A673 (cell line): ENCODE data around the gene MAT2B. TPM values are rescaled to one million over a fixed set of nuclear protein-coding genes. Genes with fewer than 3 reads are reported as not detected.

Experiments used
- BruUV-seq: library from RNA; stranded (reverse); fragments of 400-500 nt; replicated peaks from 2 replicates; lab custom pipeline; 2021; lab: Mats Ljungman, UMichigan
- CTCF ChIA-PET: fragments of 300-600 bp; sonication (Branson Sonifier 250); formaldehyde crosslinking; loops from one replicate; lab custom pipeline; 2022; ENCODE audit warnings: antibody characterized with exemption; lab: Charles Lee
- POLR2A ChIA-PET: fragments of 300-600 bp; sonication (Branson Sonifier 250); formaldehyde crosslinking; loops from one replicate; lab custom pipeline; 2022; ENCODE audit warnings: antibody characterized with exemption; ENCODE audit not compliant: low non-redundant PET; lab: Charles Lee
- DNase-seq: peaks from one replicate; pipeline ENCODE4 v3.0.0-alpha.2; 2015; ENCODE audit warnings: low spot score
- H3K27ac ChIP-seq: fragments of 200-600 bp; sonication (generic); 2 replicates; pipeline ENCODE4 v1.5.1; 2016; ENCODE audit warnings: mixed run types, low read depth, mild to moderate bottlenecking, mixed read lengths, antibody characterized with exemption, low read length; ENCODE audit not compliant: poor library complexity, severe bottlenecking
- H3K27me3 ChIP-seq: fragments of 200-600 bp; sonication (generic); replicated peaks from 2 replicates; pipeline ENCODE4 v1.6.1; 2017; ENCODE audit warnings: mixed run types, low read depth, mild to moderate bottlenecking, mixed read lengths, antibody characterized with exemption, low read length; ENCODE audit not compliant: insufficient read depth, poor library complexity
- H3K36me3 ChIP-seq: fragments of 200-600 bp; sonication (generic); 2 replicates; pipeline ENCODE4 v1.6.1; 2016; ENCODE audit warnings: mixed run types, mild to moderate bottlenecking, mixed read lengths, antibody characterized with exemption, low read length; ENCODE audit not compliant: insufficient read depth, poor library complexity, severe bottlenecking
- H3K4me1 ChIP-seq: fragments of 200-600 bp; sonication (generic); 2 replicates; pipeline ENCODE4 v1.6.1; 2017; ENCODE audit warnings: mixed run types, mild to moderate bottlenecking, mixed read lengths, antibody characterized with exemption, low read length; ENCODE audit not compliant: insufficient read depth, poor library complexity, severe bottlenecking
- H3K4me3 ChIP-seq: fragments of 200-600 bp; sonication (generic); 2 replicates; pipeline ENCODE4 v1.5.1; 2016; ENCODE audit warnings: low read depth, mixed run types, mild to moderate bottlenecking, mixed read lengths, low read length; ENCODE audit not compliant: poor library complexity, severe bottlenecking
- H3K9me3 ChIP-seq: fragments of 200-600 bp; sonication (generic); 2 replicates; pipeline ENCODE4 v1.6.1; 2016; ENCODE audit warnings: mixed run types, low read depth, mild to moderate bottlenecking, mixed read lengths, antibody characterized with exemption, low read length; ENCODE audit not compliant: poor library complexity, severe bottlenecking
- CTCF ChIP-seq: fragments of 300-800, 200-600 bp; sonication (generic); conservative IDR thresholded peaks from 2 replicates; pipeline ENCODE4 v1.5.1; 2017; ENCODE audit warnings: low read depth, mild to moderate bottlenecking, antibody characterized with exemption, low read length, moderate library complexity, mixed read lengths
- EZH2 ChIP-seq: fragments of 200-600 bp; sonication (generic); IDR thresholded peaks from 2 replicates; pipeline ENCODE4 v1.6.1; 2017; ENCODE audit warnings: borderline replicate concordance, low read depth, mild to moderate bottlenecking, mixed read lengths, antibody characterized with exemption, low read length; ENCODE audit not compliant: poor library complexity, severe bottlenecking
- intact Hi-C: fragments of 100-400 bp; cut with micrococcal nuclease; formaldehyde crosslinking; loops from one replicate; pipeline ENCODE4 v1.10.0; 2022; ENCODE audit not compliant: unreplicated experiment
- total RNA-seq: library from RNA; stranded (reverse); gene quantifications from 2 replicates; pipeline ENCODE4 v1.2.3, GENCODE V29; 2021

The MAT2B gene
- total RNA-seq, 1 experiment from 2014 or later, result 49.9 TPM

GRCh38 chr5:163496286-163496685 lies 9.1 kb upstream of the MAT2B start:
- Histone ChIP-seq H3K27me3 (no peaks in the 10 kb centered on the region), H3K4me1 (no peaks in the 10 kb centered on the region), H3K9me3 (no peaks in the 10 kb centered on the region), H3K36me3 (peaks cover 13% of the 10 kb centered on the region), H3K27ac (no peak overlapping the region), H3K4me3 (no peak overlapping the region)
- no peak for DNase-seq
- POLR2A ChIA-PET, result no interaction called here
- BruUV-seq, result no TSS peak
- TF ChIP-seq EZH2, result no peak
- TF ChIP-seq CTCF, result no peak
- CTCF ChIA-PET, result no interaction called here
- intact Hi-C loops, result no loop called here

GRCh38 chr5:163497315-163497714 lies 8.1 kb upstream of the MAT2B start:
- no TSS peak for BruUV-seq
- ChIA-PET CTCF (no interaction called here), POLR2A (no interaction called here)
- Histone ChIP-seq H3K4me1 (no peaks in the 10 kb centered on the region), H3K36me3 (peaks cover 6% of the 10 kb centered on the region), H3K27me3 (no peaks in the 10 kb centered on the region), H3K4me3 (no peak overlapping the region), H3K9me3 (no peaks in the 10 kb centered on the region), H3K27ac (no peak overlapping the region)
- no peak for DNase-seq
- no peak for TF ChIP-seq CTCF
- no peak for TF ChIP-seq EZH2
- intact Hi-C loops, result no loop called here

- BruUV-seq, result no TSS peak
- Histone ChIP-seq H3K36me3 (no peaks in the 10 kb centered on the region), H3K4me1 (no peaks in the 10 kb centered on the region), H3K27ac (no peak overlapping the region), H3K4me3 (no peak overlapping the region), H3K27me3 (no peaks in the 10 kb centered on the region), H3K9me3 (no peaks in the 10 kb centered on the region)
- no peak for DNase-seq
- ChIA-PET POLR2A (no interaction called here), CTCF (no interaction called here)
- intact Hi-C loops, result no loop called here
- TF ChIP-seq EZH2 (no peak), CTCF (no peak)
These were observed 6.5 kb upstream of the MAT2B start for GRCh38 chr5:163498886-163499285.
